Germinal center (tissue), 1 donor: ENCODE measurements around the gene NCF2.
A peak's percentile ranks its signal among the peaks of the same experiment; 100 is the strongest.
"Not testable (repeated sequence)": the region's sequence is repeated elsewhere in the genome, so short reads cannot be mapped to it uniquely, and the experiment has no call there.

Source experiments
- DNase-seq: peaks from one replicate; pipeline ENCODE4 v3.0.0; 2012; ENCODE audit warnings: mixed read lengths, low spot score

Gene NCF2, protein sequence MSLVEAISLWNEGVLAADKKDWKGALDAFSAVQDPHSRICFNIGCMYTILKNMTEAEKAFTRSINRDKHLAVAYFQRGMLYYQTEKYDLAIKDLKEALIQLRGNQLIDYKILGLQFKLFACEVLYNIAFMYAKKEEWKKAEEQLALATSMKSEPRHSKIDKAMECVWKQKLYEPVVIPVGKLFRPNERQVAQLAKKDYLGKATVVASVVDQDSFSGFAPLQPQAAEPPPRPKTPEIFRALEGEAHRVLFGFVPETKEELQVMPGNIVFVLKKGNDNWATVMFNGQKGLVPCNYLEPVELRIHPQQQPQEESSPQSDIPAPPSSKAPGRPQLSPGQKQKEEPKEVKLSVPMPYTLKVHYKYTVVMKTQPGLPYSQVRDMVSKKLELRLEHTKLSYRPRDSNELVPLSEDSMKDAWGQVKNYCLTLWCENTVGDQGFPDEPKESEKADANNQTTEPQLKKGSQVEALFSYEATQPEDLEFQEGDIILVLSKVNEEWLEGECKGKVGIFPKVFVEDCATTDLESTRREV

DNA sequence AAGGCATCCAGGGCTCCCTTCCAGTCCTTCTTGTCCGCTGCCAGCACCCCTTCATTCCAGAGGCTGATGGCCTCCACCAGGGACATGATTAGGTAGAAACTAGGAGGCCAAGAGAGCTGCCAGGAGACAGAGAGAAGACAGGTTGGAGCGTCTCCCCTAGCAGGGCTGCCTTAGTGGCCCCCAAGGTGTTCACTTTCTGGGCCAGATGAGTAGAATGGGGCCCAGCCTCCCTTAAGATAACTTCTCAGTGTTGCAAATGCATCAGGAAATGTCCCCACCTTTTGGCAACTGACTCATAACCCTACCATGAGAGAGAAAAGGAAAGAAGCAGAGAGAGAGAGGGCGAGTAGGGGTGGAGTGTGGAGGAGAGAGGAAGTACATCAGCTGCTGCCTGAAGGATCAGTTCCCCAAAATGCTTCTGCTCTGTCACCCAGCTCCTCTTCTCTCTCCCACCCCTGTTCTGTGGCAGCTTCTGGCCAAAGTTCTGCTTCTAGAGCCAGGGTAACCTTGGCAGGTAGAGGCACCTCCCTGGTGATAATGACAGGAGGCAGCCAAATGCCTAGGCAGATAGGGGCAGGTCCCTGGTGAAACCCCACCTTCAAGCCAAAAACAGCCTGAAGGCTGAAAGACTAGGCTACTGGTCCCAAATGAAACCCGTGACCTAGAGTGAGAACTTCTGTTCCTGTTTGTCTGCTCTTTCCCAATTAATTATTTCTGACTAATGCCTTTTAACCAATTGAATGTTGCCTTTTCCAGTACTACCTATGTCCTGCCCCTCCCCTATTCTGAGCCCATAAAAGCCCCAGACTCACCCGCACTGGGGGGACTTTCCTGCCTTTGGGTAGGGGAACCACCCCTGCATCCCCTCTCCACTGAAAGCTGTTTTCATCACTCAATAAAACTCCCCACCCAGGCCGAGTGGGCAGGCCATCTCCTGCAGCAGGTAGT, at the start of gene NCF2:
TSS of gene NCF2 (minus strand) at position 216 of the 948 bp plus-strand sequence. CDS start at position 86, 130 bp downstream.
- DNase-seq, result peak; percentile 77

DNA sequence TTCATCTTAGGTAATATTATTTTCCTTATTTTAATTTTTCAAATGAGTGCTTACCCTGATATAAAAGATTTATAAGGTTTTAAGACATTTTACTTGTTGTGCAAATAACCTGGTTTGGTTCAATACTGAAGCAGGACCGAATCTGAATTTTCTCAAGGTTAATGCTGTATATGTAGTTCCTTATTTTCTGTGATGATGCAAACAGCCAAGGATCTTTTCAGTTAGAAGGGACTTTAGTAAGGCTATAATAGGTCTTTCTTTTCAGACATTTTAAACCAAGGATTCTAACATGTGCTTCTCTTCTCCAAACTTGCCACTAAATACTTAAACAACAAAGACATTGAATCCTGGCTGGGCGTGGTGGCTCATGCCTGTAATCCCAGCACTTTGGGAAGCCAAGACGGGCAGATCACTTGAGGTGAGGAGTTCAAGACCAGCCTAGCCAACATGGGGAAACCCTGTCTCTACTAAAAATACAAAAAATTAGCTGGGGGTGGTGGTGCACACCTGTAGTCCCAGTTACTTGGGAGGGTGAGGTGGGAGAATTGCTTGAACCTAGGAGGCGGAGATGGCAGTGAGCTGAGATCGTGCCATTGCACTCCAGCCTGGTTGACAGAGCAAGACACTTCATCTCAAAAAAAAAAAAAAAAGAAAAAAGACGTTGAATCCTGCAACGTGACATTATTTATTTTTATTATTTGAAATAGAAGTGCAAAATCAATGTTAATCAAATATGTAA, 48.6 kb upstream of the NCF2 start:
- no peak for DNase-seq

DNA sequence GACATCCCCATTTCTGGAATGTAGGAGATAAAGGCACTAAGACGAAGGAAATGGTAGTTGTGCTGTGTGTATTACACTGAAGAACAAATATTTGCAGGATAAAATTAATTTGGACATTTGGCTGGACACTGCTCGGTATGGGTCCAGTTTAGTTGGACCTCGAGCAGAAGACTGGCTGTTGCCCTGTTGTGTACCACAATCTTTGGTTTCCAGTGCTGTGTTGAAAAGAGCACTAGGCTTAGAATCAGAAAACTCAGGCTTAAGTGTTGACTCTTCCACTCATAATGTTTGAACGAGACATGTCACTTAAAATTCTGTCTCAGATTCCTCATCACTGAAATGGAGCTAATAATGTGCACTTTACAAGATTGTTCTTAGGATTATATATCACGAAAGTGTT, 46.5 kb upstream of the NCF2 start:
- DNase-seq, result no peak

DNA sequence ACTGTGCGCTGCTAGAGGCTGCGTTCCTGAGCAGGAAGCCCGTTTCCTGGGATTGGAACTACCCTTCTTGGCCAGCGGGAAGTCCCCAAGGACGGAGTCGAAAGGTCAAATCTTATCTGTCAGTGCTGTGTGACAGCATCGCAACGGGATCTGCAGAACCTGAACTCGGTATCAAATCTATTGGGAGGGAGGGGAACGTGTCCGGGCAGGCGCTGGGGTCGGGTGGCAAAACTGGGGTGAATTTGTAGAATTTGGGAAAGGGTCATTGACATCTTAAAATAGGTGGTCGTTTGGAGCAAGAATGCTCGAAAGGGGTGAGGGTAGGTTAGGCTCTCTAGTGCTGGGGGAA, 46.0 kb upstream of the NCF2 start:
- DNase-seq, result no peak

DNA sequence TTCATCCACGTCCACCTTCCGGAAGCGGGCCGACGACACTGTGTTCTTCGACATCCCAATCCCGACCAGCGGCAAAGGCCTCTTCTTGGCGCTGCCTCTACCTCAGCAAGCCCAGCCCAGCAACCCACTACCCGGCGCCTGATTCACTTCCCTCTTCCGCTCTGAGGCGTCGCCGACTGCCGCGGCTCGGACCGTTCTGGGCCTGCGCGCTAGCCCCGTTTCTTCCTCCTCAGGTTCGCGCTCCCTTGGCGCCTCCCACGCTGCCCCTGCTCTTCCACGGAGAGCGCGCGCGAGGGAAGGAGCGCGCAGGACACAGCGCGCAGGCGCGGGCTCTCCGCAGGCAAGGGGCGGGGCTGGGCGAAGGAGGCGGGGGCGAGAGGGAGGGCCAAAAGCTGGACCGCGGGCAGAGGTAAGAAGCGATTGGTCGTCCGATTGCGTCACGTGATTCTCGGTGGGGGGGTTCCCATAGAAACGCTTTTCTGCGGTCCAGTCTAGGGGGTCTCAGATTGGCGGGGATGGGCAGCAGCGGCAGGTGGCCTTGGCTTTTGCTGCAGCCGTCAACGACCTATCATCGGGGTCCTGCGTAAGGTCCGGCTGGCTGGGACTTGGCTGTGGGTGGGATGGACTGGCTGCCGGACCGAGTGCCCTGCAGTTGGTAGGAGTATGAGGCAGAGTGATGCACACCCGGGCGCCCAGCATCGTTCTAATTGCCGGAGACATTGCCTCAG, 45.5 kb upstream of the NCF2 start, which contains the start of gene ARPC5:
TSS of gene ARPC5 (minus strand) at position 178 of the 728 bp plus-strand sequence. CDS start at position 54, 124 bp downstream.
- peak; percentile 94 for DNase-seq

DNA sequence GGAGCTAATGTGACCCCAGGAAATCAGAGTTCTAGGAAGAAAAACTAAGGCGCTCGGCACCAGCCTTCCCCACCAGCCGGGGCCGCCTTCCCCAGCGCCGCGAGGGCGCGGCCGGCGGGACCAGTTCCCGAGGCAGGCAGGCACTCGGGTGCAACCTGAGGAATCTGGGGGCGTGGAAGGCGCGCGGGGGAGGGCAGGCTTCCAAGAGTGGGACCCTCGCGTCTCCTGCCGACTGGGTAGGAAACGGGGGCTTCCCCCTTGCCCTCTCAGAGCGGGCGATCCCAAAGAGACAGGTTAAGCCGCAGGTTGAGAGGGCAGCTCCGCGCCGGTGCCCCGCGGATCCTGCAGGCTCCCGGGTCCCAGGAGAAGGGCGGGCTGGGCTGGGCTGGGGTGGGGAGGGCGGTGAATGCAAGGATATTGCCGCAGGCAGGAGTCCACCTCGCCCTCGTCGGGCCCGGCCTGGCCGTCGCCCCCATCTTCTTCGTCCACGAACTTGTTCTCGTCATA, 44.9 kb upstream of the NCF2 start:
- DNase-seq, result peak; percentile 28

DNA sequence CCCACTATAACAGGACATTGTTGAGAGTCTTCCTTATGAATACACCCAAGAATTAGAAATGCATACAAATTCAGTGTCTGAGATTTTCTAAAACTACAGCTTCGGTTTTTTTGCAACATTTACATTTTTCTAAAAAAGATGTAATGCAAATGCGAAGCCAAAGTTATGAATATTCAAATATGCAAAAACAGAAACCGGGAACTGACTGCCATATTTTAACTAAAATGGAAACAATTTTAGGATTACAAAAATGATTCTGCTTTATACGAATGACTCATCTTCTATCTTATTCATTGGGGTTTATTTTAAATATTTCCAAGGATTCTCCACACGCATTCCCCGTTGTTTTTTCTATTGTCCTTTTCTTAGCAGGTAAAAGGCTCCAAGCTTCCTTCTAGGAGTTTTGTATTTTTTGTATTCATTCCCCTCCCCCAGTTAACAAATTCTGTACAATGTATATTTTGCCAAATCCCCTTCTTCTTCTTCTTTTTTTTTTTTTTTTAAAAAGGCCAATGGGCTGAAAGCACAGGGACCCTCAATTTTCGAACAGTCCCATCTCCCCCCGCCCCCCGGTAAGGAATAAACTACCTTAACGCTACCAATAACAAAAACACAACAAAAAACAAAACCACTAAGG, 44.3 kb upstream of the NCF2 start:
- peak; percentile 15 for DNase-seq

DNA sequence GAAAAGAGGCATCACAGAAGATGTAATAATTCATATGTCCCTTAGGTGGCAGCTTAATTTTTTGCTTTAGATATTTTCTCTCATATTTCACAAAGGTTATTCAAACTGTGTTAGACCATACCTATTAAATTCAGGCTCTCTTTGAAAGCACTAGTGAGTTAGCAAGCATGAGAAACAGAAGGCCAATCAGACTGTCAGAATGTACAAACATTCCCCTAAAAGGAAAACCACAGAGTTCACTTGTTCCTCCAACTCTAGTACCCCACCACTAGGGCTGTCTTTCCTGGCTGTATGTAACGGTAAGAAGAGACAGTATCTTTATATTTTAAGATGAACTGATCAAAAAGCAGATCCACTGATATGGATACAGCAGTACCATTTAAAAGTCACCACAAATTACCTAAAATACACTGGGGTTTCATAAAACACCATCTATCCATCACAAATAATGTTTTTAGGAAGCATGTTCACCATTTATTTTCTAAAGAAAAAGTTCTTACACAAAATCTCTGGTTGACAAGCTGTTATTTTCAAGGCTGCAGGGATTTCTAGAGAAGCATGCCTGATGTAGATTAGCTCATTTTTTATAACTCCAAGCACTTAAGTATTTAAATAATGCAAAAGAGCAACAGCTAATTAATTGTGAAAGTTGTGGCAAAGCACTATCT, 43.6 kb upstream of the NCF2 start:
- peak; percentile 30 for DNase-seq

DNA sequence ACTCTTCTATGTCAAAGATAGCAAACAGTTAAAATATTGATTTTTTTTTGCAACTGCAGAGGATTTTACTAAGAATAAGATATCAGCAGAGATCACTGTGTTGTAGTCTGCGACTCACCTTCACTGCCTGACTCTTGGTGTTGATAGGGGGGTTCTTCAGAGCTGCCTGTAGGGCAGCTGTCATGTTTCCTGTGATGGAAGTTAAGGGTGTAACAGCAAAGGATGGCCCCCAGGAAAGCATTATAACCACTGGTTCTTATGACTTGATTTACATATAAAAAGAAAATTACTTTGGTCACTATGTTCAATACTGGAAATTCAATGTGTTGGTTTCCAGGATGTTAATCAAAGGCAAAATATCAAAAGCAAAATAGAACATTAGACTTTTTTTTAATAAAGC, 42.7 kb upstream of the NCF2 start:
- DNase-seq, result no peak

DNA sequence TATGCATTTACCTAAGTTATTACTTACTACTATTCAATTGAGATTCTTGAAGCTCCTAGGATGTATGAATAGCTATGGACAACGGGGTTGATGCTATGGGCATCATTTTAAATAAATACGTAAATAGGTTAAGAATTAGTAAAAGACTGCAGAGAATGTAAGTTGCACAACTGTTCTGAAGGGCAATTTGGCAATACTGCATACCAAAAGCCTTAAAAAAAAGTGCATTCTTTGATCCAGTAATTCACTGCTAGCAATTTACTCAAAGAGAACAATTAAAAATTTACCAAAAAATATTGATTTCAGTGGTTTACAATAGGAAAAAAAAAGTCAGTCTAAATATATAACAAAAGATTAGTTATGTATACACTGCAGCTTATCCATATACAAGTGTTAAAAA, 41.9 kb upstream of the NCF2 start:
- DNase-seq, result no peak

DNA sequence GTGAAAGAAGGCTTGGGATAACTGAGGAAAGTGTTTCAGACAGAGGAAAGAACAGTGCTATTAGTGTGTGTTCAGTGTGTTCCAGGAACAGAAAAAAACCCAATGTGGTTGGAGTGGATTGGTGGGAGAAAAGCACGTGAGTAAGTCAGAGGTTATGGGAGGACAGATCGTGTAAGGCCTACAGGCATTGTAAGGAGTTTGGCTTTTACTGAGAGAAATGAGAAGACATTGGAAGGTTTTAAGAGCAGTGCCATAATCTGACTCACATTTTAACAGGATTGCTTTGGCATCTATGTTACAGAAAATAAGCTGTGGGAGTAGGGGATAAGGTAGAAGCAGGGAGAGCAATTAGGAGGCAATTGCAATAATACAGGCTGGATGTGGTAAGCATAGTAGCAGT, 40.5 kb upstream of the NCF2 start:
- DNase-seq, result no peak

DNA sequence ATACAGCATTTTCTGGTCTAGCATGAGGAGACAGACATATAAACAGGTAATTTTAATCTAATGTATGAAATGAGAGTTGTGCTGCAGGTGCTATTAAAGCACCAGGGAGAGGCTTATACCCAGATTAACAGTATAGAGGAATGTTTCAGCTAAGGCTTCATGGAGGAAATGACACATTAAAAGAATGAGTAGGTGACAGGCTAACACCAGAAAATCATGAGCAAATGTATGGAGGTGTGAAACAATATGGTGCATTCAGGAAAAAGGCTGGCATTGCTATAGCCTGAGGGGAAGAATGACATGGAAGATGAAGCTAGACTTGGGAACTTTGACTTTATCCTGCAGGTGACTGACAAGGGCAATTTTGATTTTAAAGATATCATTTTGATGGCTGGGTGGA, 38.3 kb upstream of the NCF2 start:
- DNase-seq, result no peak

DNA sequence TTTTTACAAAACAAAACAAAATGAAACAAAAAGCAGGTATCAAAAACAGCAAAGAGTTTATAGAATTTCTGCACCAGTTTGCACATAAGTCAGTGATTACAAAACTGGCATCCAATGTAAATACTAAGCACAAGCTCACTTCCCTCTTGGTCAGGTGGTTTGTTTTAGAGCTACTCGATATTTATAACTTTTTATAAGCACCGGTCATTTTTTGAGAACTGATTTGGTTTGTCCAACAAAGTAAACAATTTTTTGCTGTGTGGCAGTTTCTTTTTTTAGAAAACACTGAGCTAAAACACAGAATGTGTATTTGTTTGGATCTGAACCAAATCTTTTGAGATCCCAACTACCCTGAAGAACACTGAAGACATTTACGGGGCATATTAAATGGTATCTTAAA, 36.0 kb upstream of the NCF2 start:
- DNase-seq, result not testable (repeated sequence)

DNA sequence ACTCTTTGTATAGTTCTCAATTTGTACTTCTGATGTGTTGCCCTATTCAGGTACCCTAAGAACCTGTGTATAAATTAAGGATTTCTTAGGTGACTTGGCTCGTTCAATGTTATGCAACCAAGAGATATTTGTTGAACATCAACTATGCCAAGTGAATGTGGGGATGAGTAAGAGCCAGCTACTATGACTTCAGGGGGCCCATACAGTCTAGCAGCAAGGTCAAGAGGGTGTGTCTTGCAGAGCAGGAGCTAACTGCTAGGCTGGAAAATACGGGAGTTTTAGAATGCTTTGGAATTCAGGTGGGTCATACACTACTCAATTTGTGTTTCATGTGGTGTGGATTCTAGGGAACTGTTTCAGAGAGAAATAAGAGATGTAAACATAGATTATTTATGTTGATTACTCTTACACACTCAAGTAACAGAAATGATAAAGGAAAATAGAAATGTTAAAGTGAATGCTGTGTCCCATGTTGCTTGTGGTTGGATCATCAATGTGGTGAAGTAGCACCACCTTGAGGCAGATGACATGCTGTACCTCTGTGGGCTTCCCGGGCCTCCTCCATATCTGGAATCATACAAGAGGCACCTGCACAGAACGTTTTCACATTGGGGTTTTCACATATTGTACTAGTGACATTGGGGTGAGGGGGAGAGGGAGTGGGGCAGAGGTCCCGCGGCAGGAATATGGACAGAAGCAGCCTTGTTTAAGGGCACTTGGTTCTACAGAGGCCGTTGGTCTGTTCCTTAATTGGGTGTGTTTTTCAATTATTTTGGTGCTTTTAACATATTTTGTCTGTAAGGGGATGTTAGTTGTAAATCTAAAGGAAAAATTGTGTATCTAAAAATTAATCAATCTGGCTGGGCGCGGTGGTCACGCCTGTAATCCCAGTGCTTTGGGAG, 32.9 kb upstream of the NCF2 start:
- peak; percentile 53 for DNase-seq

DNA sequence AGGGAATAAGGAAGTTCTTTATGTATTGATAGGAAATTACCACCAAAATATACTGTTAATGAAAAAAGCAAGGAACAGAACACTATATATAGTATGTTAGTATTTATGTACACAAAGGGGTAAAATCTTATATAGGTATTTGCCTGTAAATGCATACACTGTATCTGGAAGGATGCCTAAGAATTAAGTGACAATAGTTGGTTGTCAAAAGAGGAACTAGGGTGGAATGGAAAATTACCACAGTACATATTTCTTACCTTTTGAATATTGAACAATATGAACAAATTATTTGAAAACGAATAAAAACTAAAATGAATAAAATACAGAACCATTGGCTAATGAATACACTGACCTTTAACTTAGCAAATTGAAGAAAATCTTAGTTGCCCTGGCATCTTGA, 31.8 kb upstream of the NCF2 start:
- no peak for DNase-seq

DNA sequence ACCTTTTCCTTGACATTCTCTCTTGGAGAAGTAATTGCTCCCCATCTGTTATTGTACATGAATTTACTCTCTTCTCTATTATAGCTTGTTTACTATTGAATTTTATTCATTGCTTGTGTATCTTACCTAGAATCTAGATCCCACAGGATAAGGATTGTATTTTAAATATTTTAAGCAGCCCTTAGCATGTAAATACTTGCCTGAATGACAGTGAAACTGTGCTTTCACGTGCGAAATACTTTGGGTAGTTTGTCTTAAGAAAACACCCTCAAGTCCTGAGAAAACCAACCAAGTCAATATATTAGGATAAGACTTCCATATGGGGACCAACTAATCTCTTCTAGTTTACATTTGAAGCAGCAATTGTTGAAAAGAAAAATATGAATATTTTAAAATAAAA, 30.1 kb upstream of the NCF2 start:
- no peak for DNase-seq

DNA sequence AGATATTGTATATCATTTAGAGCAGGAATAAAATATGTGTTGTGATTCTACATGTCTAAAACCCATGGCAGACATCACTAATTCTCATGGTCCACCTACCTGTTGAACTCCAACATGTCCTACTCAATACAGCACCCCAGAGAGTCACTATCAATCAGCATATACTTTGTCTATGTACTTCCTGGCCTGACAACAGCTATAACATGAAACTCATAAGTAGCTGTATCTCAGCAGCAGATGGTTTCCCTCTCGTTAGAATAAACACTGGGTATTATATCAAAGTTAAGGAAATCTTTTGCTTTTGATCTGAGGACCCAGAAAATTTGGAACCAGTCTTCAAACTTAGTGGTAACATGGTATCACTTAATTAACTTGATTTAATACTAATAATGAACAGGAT, 29.5 kb upstream of the NCF2 start:
- no peak for DNase-seq

DNA sequence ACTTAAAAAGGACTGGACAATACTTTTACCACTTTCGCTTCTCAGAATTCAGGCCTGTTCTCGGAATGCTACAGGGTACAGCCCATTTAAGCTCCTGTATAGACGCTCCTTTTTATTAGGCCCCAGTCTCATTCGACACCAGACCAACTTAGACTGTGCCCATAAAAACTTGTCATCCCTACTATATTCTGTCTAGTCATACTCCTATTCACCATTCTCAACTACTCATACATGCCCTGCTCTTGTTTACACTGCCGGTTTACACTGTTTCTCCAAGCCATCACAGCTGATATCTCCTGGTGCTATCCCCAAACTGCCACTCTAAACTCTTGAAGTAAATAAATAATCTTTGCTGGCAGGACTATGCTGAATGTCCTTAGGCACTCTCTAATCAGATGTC, 27.9 kb upstream of the NCF2 start:
- not testable (repeated sequence) for DNase-seq

DNA sequence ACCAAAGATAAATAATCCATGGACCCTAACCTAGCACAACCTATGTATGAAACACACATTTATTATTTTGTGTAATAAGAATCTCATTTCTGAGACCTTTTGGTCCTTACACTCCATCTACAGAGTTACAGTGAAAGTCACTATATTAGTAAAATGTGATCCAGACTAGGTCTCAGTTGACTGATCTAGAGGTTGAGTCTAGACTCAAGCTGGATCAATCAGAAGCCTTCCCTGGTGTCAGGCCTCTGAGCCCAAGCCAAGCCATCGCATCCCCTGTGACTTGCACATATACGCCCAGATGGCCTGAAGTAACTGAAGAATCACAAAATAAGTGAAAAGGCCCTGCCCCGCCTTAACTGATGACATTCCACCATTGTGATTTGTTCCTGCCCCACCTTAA, 22.7 kb upstream of the NCF2 start:
- not testable (repeated sequence) for DNase-seq
